ENCODE data around the gene NRXN3. TPM values are rescaled to one million over a fixed set of nuclear protein-coding genes. Genes with fewer than 3 reads are reported as not detected.

NRXN3 gene
- total RNA-seq, 4 donors from 2014 or later = 0.19 to 1.4 (median 0.40) TPM

DNA sequence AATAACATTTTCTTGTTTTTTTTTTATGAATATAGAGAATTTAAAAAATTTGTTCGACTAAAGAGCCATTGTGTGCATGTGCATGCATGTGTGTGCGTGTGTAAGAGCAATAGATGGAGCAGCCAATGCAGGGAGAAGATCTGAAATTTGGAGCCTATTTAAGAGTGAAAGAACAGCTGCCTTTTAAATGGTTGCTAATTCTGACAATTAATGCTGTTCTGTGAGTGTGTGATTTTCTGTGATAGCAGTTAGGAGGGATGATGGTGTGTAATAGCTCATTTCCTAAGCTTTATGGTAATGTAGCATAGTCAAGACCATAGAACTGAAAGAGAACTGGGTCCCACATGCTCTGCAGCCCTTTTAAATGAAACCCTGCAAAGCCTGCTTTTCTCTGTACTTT, 137.9 kb downstream of the NRXN3 start:
- DNase-seq (ENCODE audit: low spot score) = no peak
- TF ChIP-seq CTCF (IDR thresholded peaks at IDR 0.05) = no peak
- ATAC-seq (ENCODE audit: low FRiP score) = no peak

DNA sequence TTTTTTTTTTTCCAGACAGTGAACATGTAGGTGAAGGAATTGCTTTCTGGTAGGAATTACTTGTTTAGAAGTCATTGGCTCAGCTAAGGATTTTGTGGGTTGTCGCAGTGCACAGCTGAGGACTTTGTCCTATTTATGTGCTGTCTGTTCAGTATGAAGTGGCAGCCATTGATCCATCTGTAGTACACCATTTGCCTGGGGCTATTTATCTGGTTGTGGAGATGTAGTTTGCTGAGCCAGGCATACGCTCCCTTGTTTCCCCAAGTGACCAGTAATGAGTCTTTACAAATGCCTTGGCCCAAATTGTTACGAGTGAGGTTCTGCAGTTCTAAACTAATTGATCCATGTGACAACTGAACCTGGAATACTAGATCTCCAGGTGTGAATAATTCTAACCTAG, 140.1 kb downstream of the NRXN3 start:
- ATAC-seq (ENCODE audit: low FRiP score) (no peak), DNase-seq (ENCODE audit: low spot score) (no peak)
- no peak for TF ChIP-seq CTCF (IDR thresholded peaks at IDR 0.05)

DNA sequence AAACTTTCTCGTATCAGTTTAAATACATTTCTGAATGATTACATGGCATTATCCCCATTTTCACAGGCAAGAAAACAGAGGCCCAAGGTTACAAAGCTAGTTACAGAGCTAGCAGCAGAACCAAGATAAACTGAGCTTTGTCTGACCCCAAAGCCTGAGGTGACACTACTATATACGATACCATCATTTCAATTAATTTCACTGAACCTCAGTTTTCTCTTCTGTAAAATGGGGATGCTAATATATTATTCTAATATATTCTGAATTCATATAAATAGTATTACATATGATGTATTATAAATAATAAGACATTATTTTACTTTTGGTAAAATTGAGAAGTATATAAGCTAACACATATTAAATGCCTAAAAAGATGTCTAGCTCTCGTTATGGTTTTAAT, 143.3 kb downstream of the NRXN3 start:
- TF ChIP-seq CTCF (IDR thresholded peaks at IDR 0.05) = no peak
- no peak for DNase-seq (ENCODE audit: low spot score)
- no peak for ATAC-seq (ENCODE audit: low FRiP score)

GRCh38 chr14:78314484-78314883, 144.3 kb downstream of the NRXN3 start:
- DNase-seq (ENCODE audit: low spot score) (no peak), ATAC-seq (ENCODE audit: low FRiP score) (no peak)
- no peak for TF ChIP-seq CTCF (IDR thresholded peaks at IDR 0.05)

DNA sequence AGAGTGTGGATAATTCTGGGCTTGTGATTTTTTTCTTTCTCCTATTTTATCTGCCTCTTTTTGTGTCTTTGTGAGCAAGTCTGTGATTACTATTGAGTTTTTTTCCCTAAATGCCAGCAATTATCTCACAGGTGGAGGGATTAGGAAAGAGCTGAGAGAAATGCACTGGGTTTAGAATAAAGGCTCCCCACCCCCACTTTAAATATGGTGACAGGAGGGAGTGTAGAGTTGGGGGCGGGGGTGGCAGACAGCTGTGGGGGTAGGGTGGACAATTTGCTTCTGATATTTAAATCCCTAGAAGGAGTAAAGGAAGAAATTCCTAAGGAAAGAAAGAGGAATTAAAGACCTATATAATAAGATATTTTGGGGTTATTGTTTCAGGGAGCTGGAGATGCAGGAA, 145.9 kb downstream of the NRXN3 start:
- DNase-seq (ENCODE audit: low spot score) (no peak), ATAC-seq (ENCODE audit: low FRiP score) (no peak)
- TF ChIP-seq CTCF (IDR thresholded peaks at IDR 0.05) = no peak

GRCh38 chr14:78316786-78317185, 146.6 kb downstream of the NRXN3 start:
- DNase-seq (ENCODE audit: low spot score) (no peak), ATAC-seq (ENCODE audit: low FRiP score) (no peak)
- TF ChIP-seq CTCF (IDR thresholded peaks at IDR 0.05) = no peak

- ATAC-seq (ENCODE audit: low FRiP score) (no peak), DNase-seq (ENCODE audit: low spot score) (no peak)
- no peak for TF ChIP-seq CTCF (IDR thresholded peaks at IDR 0.05)
Measured at GRCh38 chr14:78319406-78319805, 149.2 kb downstream of the NRXN3 start.

All from omental fat pad (tissue), 4 donors.